ENCODE data around the gene FOXJ2. TPM values are rescaled to one million over a fixed set of nuclear protein-coding genes. Genes with fewer than 3 reads are reported as not detected.

FOXJ2 gene
- total and polyA plus RNA-seq, 9 donors = 10.5 to 32.1 (median 28.3) TPM

- H3K27ac ChIP-seq = no peak overlapping the region
- DNase-seq = no peak
- no peak overlapping the region for H3K4me3 ChIP-seq
- H3K36me3 ChIP-seq = no peaks in the 10 kb centered on the region
- H3K27me3 ChIP-seq = no peaks in the 10 kb centered on the region
- intact Hi-C loops (cut with DNase I) = no loop called here
- no peaks in the 10 kb centered on the region for H3K9me3 ChIP-seq
- TF ChIP-seq POLR2A (IDR thresholded peaks at IDR 0.05) (no peak), CTCF (IDR thresholded peaks at IDR 0.05) (no peak), EP300 (IDR thresholded peaks at IDR 0.05) (no peak)
- WGBS, 3 donors = 91% methylated on average over 7 of the region's 7 CpGs
- no peaks in the 10 kb centered on the region for H3K4me1 ChIP-seq (ENCODE audit: insufficient read depth)
Observed at GRCh38 chr12:8050600-8051250, 18.2 kb downstream of the FOXJ2 start.

GRCh38 chr12:8052679-8053078, 20.2 kb downstream of the FOXJ2 start:
- no peak overlapping the region for H3K27ac ChIP-seq
- intact Hi-C loops (cut with DNase I) = no loop called here
- DNase-seq = no peak
- no peaks in the 10 kb centered on the region for H3K9me3 ChIP-seq
- WGBS, 3 donors = 79 to 87% (median 85%) methylated on average over 7 of the region's 7 CpGs
- H3K27me3 ChIP-seq = no peaks in the 10 kb centered on the region
- TF ChIP-seq CTCF (IDR thresholded peaks at IDR 0.05) (no peak), EP300 (IDR thresholded peaks at IDR 0.05) (no peak), POLR2A (IDR thresholded peaks at IDR 0.05) (no peak)
- no peak overlapping the region for H3K4me3 ChIP-seq
- no peaks in the 10 kb centered on the region for H3K36me3 ChIP-seq
- H3K4me1 ChIP-seq (ENCODE audit: insufficient read depth) = no peaks in the 10 kb centered on the region

GRCh38 chr12:8054816-8055215, 22.3 kb downstream of the FOXJ2 start:
- Histone ChIP-seq H3K9me3 (no peaks in the 10 kb centered on the region), H3K27ac (no peak overlapping the region), H3K4me1 (ENCODE audit: insufficient read depth) (no peaks in the 10 kb centered on the region), H3K27me3 (no peaks in the 10 kb centered on the region), H3K4me3 (no peak overlapping the region), H3K36me3 (no peaks in the 10 kb centered on the region)
- intact Hi-C loops (cut with DNase I) = loop anchor here in 1 of 4 donors (5.0 kb wide), 1 partner anchor 1268 kb away; the partner anchor contains the start of gene CD4
- DNase-seq = no peak
- TF ChIP-seq EP300 (IDR thresholded peaks at IDR 0.05) (no peak), POLR2A (IDR thresholded peaks at IDR 0.05) (no peak), CTCF (IDR thresholded peaks at IDR 0.05) (no peak)
- WGBS, 3 donors = 87 to 91% (median 87%) methylated on average over 2 of the region's 2 CpGs

- TF ChIP-seq EP300 (IDR thresholded peaks at IDR 0.05) (no peak), CTCF (IDR thresholded peaks at IDR 0.05) (no peak), POLR2A (IDR thresholded peaks at IDR 0.05) (no peak)
- Histone ChIP-seq H3K27ac (no peak overlapping the region), H3K4me1 (ENCODE audit: insufficient read depth) (no peaks in the 10 kb centered on the region), H3K9me3 (no peaks in the 10 kb centered on the region), H3K4me3 (no peak overlapping the region), H3K27me3 (no peaks in the 10 kb centered on the region), H3K36me3 (no peaks in the 10 kb centered on the region)
- DNase-seq = no peak
- 43 to 59% (median 49%) methylated on average over 2 of the region's 2 CpGs for WGBS, 3 donors
- intact Hi-C loops (cut with DNase I) = loop anchor here in 1 of 4 donors (5.0 kb wide), 1 partner anchor 1270 kb away; the partner anchor contains the start of gene CD4
Observed at GRCh38 chr12:8057306-8057705, 24.8 kb downstream of the FOXJ2 start.
